Activated naive CD4-positive, alpha-beta T cell treated with Interleukin-2 at 50 U/mL for 16 hours (primary cell): ENCODE measurements around the gene FGFBP3.
"Not testable (repeated sequence)": the region's sequence is repeated elsewhere in the genome, so short reads cannot be mapped to it uniquely, and the experiment has no call there.

ENCODE experiments used
- DNase-seq: peaks from one replicate; pipeline ENCODE4 v3.0.0-alpha.2; 2020

FGFBP3 gene

GRCh38 chr10:91901784-91902677 is 7.3 kb downstream of the FGFBP3 start:
- peak; percentile 55 for DNase-seq

GRCh38 chr10:91897421-91897820 is 11.9 kb downstream of the FGFBP3 start:
- DNase-seq, result no peak

- DNase-seq, result no peak
These were observed 13.0 kb downstream of the FGFBP3 start for GRCh38 chr10:91896212-91896756.

- not testable (repeated sequence) for DNase-seq
These were observed 15.0 kb downstream of the FGFBP3 start for GRCh38 chr10:91894261-91894685.

GRCh38 chr10:91893051-91893450 is 16.2 kb downstream of the FGFBP3 start:
- no peak for DNase-seq

GRCh38 chr10:91891125-91892001 is 17.9 kb downstream of the FGFBP3 start:
- no peak for DNase-seq

- peak; percentile 18 for DNase-seq
These were observed 21.8 kb downstream of the FGFBP3 start for GRCh38 chr10:91887272-91888076.

GRCh38 chr10:91886954-91887271 is 22.4 kb downstream of the FGFBP3 start:
- DNase-seq, result no peak

GRCh38 chr10:91885362-91886079 is 23.8 kb downstream of the FGFBP3 start:
- DNase-seq, result no peak

GRCh38 chr10:91884536-91884935 is 24.8 kb downstream of the FGFBP3 start:
- DNase-seq, result no peak

GRCh38 chr10:91883549-91884444 is 25.5 kb downstream of the FGFBP3 start:
- no peak for DNase-seq

GRCh38 chr10:91880310-91880709 is 29.0 kb downstream of the FGFBP3 start:
- DNase-seq, result no peak

- DNase-seq, result no peak
These were observed 29.6 kb downstream of the FGFBP3 start for GRCh38 chr10:91879515-91880170.

- no peak for DNase-seq
These were observed 33.5 kb downstream of the FGFBP3 start for GRCh38 chr10:91875779-91876178.

- DNase-seq, result no peak
These were observed 34.1 kb downstream of the FGFBP3 start for GRCh38 chr10:91875156-91875555.

- DNase-seq, result no peak
These were observed 43.7 kb downstream of the FGFBP3 start for GRCh38 chr10:91865562-91866081.

- DNase-seq, result no peak
These were observed 44.5 kb downstream of the FGFBP3 start for GRCh38 chr10:91864744-91865143.

GRCh38 chr10:91864099-91864498 is 45.2 kb downstream of the FGFBP3 start:
- DNase-seq, result no peak

GRCh38 chr10:91860885-91861284 is 48.4 kb downstream of the FGFBP3 start:
- DNase-seq, result no peak

GRCh38 chr10:91856637-91857036 is 52.6 kb downstream of the FGFBP3 start:
- no peak for DNase-seq
